HG03575 (cell line): ENCODE results near the gene FAM111B.
"Not testable (repeated sequence)": the region's sequence is repeated elsewhere in the genome, so short reads cannot be mapped to it uniquely, and the experiment has no call there.

Source experiments
- ATAC-seq: cut with Tn5 transposase; IDR thresholded peaks from one replicate; pipeline ENCODE4 v1.9.1; 2021; ENCODE audit not compliant: unreplicated experiment, insufficient number of reproducible peaks, low FRiP score; ENCODE audit errors: extremely low read depth

FAM111B gene

GRCh38 chr11:59097113-59097708, 9.8 kb upstream of the FAM111B start:
- peak; percentile 34 for ATAC-seq

- ATAC-seq: not testable (repeated sequence)
Measured at GRCh38 chr11:59097938-59098337, 9.1 kb upstream of the FAM111B start.

GRCh38 chr11:59102259-59102765, 4.7 kb upstream of the FAM111B start:
- ATAC-seq: peak; percentile 30

- not testable (repeated sequence) for ATAC-seq
Measured at GRCh38 chr11:59107721-59108120, 684 bp downstream of the FAM111B start.

- ATAC-seq: no peak
Measured at GRCh38 chr11:59112494-59112893, 5.5 kb downstream of the FAM111B start.

- ATAC-seq: no peak
Measured at GRCh38 chr11:59114344-59114743, 7.3 kb downstream of the FAM111B start.

GRCh38 chr11:59115553-59115952, 8.5 kb downstream of the FAM111B start:
- no peak for ATAC-seq

- ATAC-seq: no peak
Measured at GRCh38 chr11:59117774-59118173, 10.7 kb downstream of the FAM111B start.

GRCh38 chr11:59119826-59120225, 12.8 kb downstream of the FAM111B start:
- ATAC-seq: no peak

- peak; percentile 63 for ATAC-seq
Measured at GRCh38 chr11:59135648-59136461, 28.8 kb downstream of the FAM111B start.

- not testable (repeated sequence) for ATAC-seq
Measured at GRCh38 chr11:59136551-59136950, 29.5 kb downstream of the FAM111B start.

GRCh38 chr11:59137190-59137589, 30.2 kb downstream of the FAM111B start:
- no peak for ATAC-seq

GRCh38 chr11:59138643-59139042, 31.6 kb downstream of the FAM111B start:
- no peak for ATAC-seq

- ATAC-seq: no peak
Measured at GRCh38 chr11:59141191-59141590, 34.2 kb downstream of the FAM111B start.

GRCh38 chr11:59141673-59142460, 34.8 kb downstream of the FAM111B start:
- ATAC-seq: no peak

- peak; percentile 46 for ATAC-seq
Measured at GRCh38 chr11:59142530-59143507, 35.8 kb downstream of the FAM111B start, which contains the start of gene FAM111A. TSS of gene FAM111A (plus strand) at chr11:59142856. CDS start at chr11:59148873, 6,017 bp downstream.

- ATAC-seq: no peak
Measured at GRCh38 chr11:59144096-59144495, 37.1 kb downstream of the FAM111B start.

- peak; percentile 39 for ATAC-seq
Measured at GRCh38 chr11:59144579-59145345, 37.7 kb downstream of the FAM111B start.
